Endothelial cell (in vitro differentiated cells): ENCODE results near the gene SLC18A3. TPM values are rescaled to one million over a fixed set of nuclear protein-coding genes. Genes with fewer than 3 reads are reported as not detected.

ENCODE experiments used
- DNase-seq: peaks from one replicate; pipeline ENCODE4 v3.0.0; 2021; ENCODE audit warnings: low spot score
- H3K27ac Mint-ChIP-seq: one replicate; pipeline ENCODE4 v1.8.0; 2021; ENCODE audit warnings: mixed read lengths, inconsistent platforms; ENCODE audit not compliant: unreplicated experiment
- H3K27me3 Mint-ChIP-seq: one replicate; pipeline ENCODE4 v1.8.0; 2021; ENCODE audit warnings: mild to moderate bottlenecking, moderate library complexity, mixed read lengths, inconsistent platforms; ENCODE audit not compliant: unreplicated experiment
- H3K36me3 Mint-ChIP-seq: one replicate; pipeline ENCODE4 v1.8.0; 2021; ENCODE audit warnings: mild to moderate bottlenecking, low read depth, mixed read lengths, inconsistent platforms; ENCODE audit not compliant: unreplicated experiment
- H3K4me1 Mint-ChIP-seq: one replicate; pipeline ENCODE4 v1.8.0; 2021; ENCODE audit warnings: mild to moderate bottlenecking, mixed read lengths, inconsistent platforms; ENCODE audit not compliant: unreplicated experiment
- H3K4me3 Mint-ChIP-seq: one replicate; pipeline ENCODE4 v1.8.0; 2021; ENCODE audit warnings: mild to moderate bottlenecking, mixed read lengths, inconsistent platforms; ENCODE audit not compliant: unreplicated experiment
- H3K9me3 Mint-ChIP-seq: one replicate; pipeline ENCODE4 v1.8.0; 2021; ENCODE audit warnings: mixed read lengths, inconsistent platforms; ENCODE audit not compliant: unreplicated experiment
- total RNA-seq: library from RNA; stranded (reverse); fragmentation: NEBNext Ultra II Directional; extraction: Animal tissue kit (Norgen Biotek cat#: 25700); gene quantifications from one replicate; pipeline ENCODE4 v1.2.1, GENCODE V29; 2021; ENCODE audit not compliant: unreplicated experiment
- TF ChIP-seq, protein P1 (sequence below): fragments of 200-600 bp; sonication (generic); IDR thresholded peaks from one replicate; pipeline ENCODE4 v1.5.0; 2021; ENCODE audit warnings: antibody characterized with exemption; ENCODE audit not compliant: unreplicated experiment

The SLC18A3 gene
- total RNA-seq, 1 donor from 2014 or later: 0.72 TPM

DNA sequence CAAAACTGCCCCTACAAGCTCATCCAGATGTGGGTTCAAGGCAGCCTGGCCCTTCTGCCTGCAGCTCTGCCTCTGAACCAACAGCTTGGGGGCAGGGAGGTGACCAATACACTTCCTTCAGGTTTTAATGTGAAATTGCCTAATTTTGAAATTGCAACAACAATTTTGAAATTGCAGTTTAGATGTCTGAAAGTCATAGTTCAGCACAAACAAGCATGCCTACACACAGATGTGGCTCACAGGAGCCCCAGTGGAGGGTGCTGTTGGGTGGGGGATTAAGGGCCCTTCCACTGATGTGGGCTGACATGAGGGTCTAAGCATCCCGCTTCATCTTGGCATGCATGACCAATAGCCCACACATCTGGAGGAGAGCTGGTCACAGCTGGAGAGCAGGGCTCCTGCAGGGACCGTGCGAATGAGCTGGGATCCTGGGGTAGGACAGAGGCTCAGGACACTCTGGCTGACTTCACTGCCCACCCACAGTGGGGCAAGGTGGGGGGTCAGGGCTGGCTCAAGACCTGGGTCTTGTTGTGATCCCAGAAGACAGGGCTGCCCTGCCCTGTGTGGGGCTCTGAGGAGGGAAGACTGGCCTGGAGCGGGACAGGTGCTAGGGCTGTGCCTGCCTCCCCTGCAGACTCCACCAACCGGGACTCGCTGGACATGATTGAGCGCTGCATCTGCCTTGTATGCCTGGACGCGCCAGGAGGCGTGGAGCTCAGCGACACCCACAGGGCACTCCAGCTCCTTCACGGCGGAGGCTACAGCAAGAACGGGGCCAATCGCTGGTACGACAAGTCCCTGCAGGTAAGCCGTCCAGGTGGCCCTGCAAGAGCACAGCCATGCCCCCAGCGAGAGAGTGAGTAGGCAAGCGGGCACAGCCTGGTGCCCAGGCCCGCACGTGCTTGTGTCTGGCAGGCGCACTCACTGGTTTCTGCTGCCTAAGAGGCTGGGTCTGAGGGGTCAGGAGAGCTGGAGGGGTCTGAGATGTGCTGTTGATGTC is 36.1 kb downstream of the SLC18A3 start:
- Mint-ChIP-seq H3K9me3 (no peaks in the 10 kb centered on the region), H3K36me3 (no peaks in the 10 kb centered on the region), H3K4me3 (no peak overlapping the region), H3K27me3 (peaks cover 14% of the 10 kb centered on the region), H3K4me1 (peaks cover 32% of the 10 kb centered on the region), H3K27ac (no peak overlapping the region)
- TF ChIP-seq, protein P1, sequence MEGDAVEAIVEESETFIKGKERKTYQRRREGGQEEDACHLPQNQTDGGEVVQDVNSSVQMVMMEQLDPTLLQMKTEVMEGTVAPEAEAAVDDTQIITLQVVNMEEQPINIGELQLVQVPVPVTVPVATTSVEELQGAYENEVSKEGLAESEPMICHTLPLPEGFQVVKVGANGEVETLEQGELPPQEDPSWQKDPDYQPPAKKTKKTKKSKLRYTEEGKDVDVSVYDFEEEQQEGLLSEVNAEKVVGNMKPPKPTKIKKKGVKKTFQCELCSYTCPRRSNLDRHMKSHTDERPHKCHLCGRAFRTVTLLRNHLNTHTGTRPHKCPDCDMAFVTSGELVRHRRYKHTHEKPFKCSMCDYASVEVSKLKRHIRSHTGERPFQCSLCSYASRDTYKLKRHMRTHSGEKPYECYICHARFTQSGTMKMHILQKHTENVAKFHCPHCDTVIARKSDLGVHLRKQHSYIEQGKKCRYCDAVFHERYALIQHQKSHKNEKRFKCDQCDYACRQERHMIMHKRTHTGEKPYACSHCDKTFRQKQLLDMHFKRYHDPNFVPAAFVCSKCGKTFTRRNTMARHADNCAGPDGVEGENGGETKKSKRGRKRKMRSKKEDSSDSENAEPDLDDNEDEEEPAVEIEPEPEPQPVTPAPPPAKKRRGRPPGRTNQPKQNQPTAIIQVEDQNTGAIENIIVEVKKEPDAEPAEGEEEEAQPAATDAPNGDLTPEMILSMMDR: no peak
- no peak for DNase-seq

DNA sequence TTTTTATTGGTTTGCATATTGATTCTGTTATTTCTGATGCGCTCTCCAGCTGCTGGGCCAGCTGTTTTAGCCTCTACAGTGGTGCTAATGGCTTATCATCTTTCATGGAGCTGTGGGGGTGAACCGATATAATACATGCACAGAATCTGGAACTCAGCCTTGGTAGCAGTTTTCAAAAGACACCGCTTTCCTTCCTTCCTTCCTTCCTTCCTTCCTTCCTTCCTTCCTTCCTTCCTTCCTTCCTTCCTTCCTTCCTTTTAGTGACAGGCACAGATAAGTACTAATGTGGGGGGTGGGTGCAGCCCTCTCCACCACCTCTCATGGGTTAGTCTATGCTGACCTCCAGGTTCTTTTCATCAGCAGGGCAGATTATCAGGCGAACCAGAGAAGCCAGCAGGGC is 37.4 kb downstream of the SLC18A3 start:
- no peaks in the 10 kb centered on the region for H3K36me3 Mint-ChIP-seq
- DNase-seq: no peak

DNA sequence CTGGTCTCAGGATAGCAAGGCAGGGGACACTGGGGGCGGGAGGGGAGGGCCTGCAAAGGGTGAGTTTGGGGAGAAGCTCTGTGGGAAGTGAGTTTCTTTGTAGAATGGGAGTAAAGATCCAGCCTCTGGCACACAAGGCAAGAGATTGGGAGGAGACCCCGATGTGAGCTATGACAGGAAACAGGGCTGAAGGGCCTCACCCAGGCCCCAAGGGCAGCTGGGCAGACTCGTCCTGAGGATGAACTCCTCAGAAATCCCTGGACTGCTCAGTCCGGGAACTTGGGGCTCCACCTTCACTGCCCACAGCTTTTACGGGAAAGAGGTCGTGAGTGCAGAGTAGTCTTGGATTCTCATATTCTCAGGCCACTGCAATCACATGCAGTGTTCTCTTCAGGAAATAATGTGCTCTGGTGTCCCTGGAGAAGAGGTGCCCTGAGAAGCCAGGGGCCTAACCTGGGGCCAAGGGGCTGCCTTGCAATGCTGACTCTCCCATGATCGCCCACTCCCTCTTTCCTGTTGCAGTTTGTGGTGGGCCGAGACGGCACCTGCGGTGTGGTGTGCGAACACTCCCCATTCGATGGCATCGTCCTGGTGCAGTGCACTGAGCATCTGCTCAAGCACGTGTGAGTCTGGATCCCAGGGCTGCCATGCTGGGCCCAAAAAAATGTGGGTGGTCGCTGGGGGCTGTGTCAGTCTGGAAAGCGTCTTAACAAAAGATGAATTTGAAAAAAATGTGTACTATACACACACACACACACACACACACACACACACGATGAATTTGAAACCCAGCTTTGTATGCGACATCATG is 38.1 kb downstream of the SLC18A3 start:
- DNase-seq: no peak
- no peak overlapping the region for H3K4me3 Mint-ChIP-seq
- peaks cover 32% of the 10 kb centered on the region for H3K4me1 Mint-ChIP-seq
- H3K9me3 Mint-ChIP-seq: no peaks in the 10 kb centered on the region
- TF ChIP-seq, protein P1: no peak
- peaks cover 18% of the 10 kb centered on the region for H3K27me3 Mint-ChIP-seq
- no peak overlapping the region for H3K27ac Mint-ChIP-seq
- H3K36me3 Mint-ChIP-seq: no peaks in the 10 kb centered on the region

More for the DNA sequence above, 37.4 kb downstream of the SLC18A3 start:
- TF ChIP-seq, protein P1: no peak
- H3K9me3 Mint-ChIP-seq: no peaks in the 10 kb centered on the region
- no peak overlapping the region for H3K27ac Mint-ChIP-seq
- H3K4me1 Mint-ChIP-seq: peaks cover 32% of the 10 kb centered on the region
- peaks cover 16% of the 10 kb centered on the region for H3K27me3 Mint-ChIP-seq
- peak overlapping the region; percentile 17 for H3K4me3 Mint-ChIP-seq

DNA sequence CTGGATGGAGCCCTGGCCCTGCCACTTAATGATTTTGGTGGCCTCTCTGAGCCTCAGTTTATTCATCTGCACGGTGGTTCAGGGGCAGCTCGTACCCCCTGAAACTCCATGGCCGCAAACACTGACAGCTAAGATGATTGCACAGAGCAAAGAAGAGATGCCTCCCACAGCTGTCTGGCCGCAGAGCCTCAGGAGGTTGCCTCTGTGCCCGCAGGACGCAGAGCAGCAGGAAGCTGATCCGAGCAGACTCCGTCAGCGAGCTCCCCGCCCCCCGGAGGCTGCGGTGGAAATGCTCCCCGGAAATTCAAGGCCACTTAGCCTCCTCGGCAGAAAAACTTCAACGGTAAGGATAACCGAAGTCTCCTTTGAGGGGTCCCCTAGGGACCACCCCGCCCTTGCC is 39.2 kb downstream of the SLC18A3 start:
- no peak overlapping the region for H3K4me3 Mint-ChIP-seq
- no peaks in the 10 kb centered on the region for H3K36me3 Mint-ChIP-seq
- DNase-seq: peak; percentile 23
- peaks cover 14% of the 10 kb centered on the region for H3K27me3 Mint-ChIP-seq
- TF ChIP-seq, protein P1: no peak
- no peaks in the 10 kb centered on the region for H3K9me3 Mint-ChIP-seq
- H3K4me1 Mint-ChIP-seq: peaks cover 32% of the 10 kb centered on the region
- peak overlapping the region; percentile 37 for H3K27ac Mint-ChIP-seq
